RWPE2 (cell line): ENCODE data around the gene KLHL14.

Source experiments
- ATAC-seq: fragments of 200-7000 bp; cut with Tn5 transposase; 3 replicates; pipeline ENCODE4 v1.9.1; 2021; ENCODE audit warnings: low read depth
- DNase-seq: peaks from one replicate; pipeline ENCODE4 v3.0.0-alpha.2; 2020; ENCODE audit warnings: low spot score
- H3K27ac ChIP-seq: fragments of 450-650 bp; 2 replicates; pipeline ENCODE4 v1.5.1; 2017; ENCODE audit warnings: mild to moderate bottlenecking; ENCODE audit not compliant: poor library complexity, severe bottlenecking
- H3K27me3 ChIP-seq: fragments of 250-450 bp; sonication (Bioruptor Pico); 2 replicates; pipeline ENCODE4 v1.5.1; 2021; ENCODE audit warnings: mild to moderate bottlenecking, moderate library complexity; ENCODE audit not compliant: insufficient read depth, poor library complexity, severe bottlenecking
- H3K36me3 ChIP-seq: fragments of 250-450 bp; sonication (Bioruptor Pico); 2 replicates; pipeline ENCODE4 v1.5.1; 2020; ENCODE audit warnings: low read depth, mild to moderate bottlenecking, moderate library complexity
- H3K4me1 ChIP-seq: fragments of 250-450 bp; sonication (Bioruptor Pico); 2 replicates; pipeline ENCODE4 v1.5.1; 2021; ENCODE audit warnings: mild to moderate bottlenecking, moderate library complexity; ENCODE audit not compliant: insufficient read depth, poor library complexity, severe bottlenecking
- H3K4me3 ChIP-seq: fragments of 250-450 bp; sonication (Bioruptor Pico); 2 replicates; pipeline ENCODE4 v1.5.1; 2021; ENCODE audit warnings: mild to moderate bottlenecking, moderate library complexity; ENCODE audit not compliant: severe bottlenecking
- H3K9me3 ChIP-seq: fragments of 250-450 bp; sonication (Bioruptor Pico); 2 replicates; pipeline ENCODE4 v1.5.1; 2021; ENCODE audit warnings: mild to moderate bottlenecking, moderate library complexity; ENCODE audit not compliant: severe bottlenecking
- TF ChIP-seq, protein P1 (sequence below): fragments of 450-650 bp; IDR thresholded peaks from one replicate; pipeline ENCODE4 v1.5.1; 2017; ENCODE audit warnings: mild to moderate bottlenecking, moderate library complexity; ENCODE audit not compliant: poor library complexity, severe bottlenecking

KLHL14 gene

DNA sequence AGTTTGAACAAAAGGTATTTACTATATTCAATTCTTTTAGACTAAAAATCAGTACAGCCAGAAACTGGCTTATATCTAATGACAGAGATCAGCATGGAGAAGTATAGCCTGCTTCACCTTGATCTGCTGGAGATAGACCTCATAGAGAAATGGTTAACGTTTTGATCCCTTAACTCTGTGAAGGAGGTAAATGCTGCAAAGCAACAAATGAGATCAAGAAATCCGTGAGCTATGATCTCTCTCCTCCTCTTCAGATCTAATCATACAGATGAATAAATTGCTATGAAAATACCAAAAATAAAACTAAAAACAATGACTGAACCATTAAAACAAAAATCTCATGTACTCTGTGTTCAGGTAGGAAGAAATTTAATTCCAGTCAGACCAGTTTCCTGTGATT, 42.8 kb downstream of the KLHL14 start:
- no peaks in the 10 kb centered on the region for H3K9me3 ChIP-seq
- H3K36me3 ChIP-seq, result no peaks in the 10 kb centered on the region
- no peaks in the 10 kb centered on the region for H3K27me3 ChIP-seq
- TF ChIP-seq, protein P1, sequence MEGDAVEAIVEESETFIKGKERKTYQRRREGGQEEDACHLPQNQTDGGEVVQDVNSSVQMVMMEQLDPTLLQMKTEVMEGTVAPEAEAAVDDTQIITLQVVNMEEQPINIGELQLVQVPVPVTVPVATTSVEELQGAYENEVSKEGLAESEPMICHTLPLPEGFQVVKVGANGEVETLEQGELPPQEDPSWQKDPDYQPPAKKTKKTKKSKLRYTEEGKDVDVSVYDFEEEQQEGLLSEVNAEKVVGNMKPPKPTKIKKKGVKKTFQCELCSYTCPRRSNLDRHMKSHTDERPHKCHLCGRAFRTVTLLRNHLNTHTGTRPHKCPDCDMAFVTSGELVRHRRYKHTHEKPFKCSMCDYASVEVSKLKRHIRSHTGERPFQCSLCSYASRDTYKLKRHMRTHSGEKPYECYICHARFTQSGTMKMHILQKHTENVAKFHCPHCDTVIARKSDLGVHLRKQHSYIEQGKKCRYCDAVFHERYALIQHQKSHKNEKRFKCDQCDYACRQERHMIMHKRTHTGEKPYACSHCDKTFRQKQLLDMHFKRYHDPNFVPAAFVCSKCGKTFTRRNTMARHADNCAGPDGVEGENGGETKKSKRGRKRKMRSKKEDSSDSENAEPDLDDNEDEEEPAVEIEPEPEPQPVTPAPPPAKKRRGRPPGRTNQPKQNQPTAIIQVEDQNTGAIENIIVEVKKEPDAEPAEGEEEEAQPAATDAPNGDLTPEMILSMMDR, result no peak
- 0 out of 3 replicates have a peak, but pooled peaks have one; percentile 31 for ATAC-seq
- no peaks in the 10 kb centered on the region for H3K4me1 ChIP-seq
- H3K27ac ChIP-seq, result no peak overlapping the region
- H3K4me3 ChIP-seq, result peak overlapping the region; percentile 30
- DNase-seq, result no peak

DNA sequence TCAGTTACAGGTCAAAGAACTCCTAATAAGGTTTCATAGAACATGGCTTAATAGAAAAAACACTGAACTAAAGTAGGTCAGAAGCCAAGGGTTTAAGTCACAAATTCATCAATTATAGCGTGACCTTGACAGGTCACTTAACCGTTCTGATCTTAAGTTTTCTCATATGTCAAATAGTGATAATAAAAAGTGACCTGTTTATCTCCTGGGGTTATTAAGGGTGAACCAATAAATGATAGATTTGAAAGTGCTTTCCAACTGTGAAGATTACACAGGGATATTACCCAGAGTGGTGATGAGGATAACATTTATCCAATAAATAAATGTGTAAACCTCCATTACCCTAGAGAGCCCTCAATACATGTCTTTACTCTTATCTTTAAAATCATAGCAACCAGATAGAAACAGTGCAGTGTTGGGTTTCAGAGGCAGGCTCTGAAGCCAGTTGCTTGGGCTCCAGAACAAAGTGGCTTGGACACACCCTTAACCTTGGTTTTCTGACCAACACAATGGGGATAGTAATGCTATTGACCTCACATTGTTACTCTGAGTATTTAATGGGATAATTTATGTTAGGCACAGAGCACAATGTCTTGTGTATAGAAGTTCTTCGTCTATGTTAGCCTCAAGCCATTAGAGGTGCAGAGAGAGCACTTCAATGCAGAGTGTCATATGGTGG, 48.6 kb downstream of the KLHL14 start:
- Histone ChIP-seq H3K4me1 (no peaks in the 10 kb centered on the region), H3K4me3 (no peak overlapping the region), H3K27me3 (no peaks in the 10 kb centered on the region), H3K36me3 (no peaks in the 10 kb centered on the region), H3K27ac (no peak overlapping the region), H3K9me3 (no peaks in the 10 kb centered on the region)
- ATAC-seq (no peak), DNase-seq (no peak)
- TF ChIP-seq, protein P1, result no peak

DNA sequence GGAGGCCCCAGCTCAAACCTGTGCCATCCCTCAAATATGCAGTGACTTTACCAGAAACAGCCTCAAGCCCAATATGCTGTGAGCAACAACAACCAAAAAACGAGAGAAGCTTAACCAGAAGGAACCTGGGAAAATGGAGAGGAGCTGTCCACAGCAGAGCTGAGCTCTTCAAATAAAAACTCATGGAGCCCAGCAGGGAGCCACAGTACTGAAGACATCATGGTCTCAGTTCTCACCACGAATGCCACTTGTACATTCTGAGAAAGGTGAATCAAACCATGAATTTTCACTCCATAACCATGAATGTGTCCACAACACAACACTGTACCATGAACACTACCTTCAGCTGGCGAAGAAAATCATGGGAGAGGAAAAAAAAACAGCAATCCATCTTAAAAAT, 50.5 kb downstream of the KLHL14 start:
- no peaks in the 10 kb centered on the region for H3K36me3 ChIP-seq
- no peaks in the 10 kb centered on the region for H3K9me3 ChIP-seq
- ATAC-seq, result no peak
- H3K4me1 ChIP-seq, result no peaks in the 10 kb centered on the region
- DNase-seq, result no peak
- TF ChIP-seq, protein P1, result no peak
- no peak overlapping the region for H3K4me3 ChIP-seq
- no peak overlapping the region for H3K27ac ChIP-seq
- H3K27me3 ChIP-seq, result no peaks in the 10 kb centered on the region

DNA sequence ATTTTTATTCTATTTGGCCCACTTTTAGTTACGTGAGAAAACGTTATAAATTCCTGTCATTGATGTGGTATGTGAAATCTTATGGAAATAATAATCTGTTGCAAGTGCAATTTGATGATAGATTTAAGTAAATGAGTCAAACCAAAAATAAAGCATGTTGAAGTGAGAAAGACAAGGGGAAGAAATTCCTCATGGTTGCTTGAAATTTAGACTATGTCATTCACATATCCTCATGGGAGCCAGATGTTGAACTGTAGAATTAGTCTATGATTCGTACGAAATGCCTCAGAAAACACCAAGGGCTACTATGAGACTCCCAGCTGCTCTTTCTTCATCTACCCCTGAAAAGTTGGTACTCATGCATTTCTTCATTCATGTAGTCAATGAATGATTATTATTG, 55.7 kb downstream of the KLHL14 start:
- H3K27ac ChIP-seq, result no peak overlapping the region
- H3K4me1 ChIP-seq, result no peaks in the 10 kb centered on the region
- TF ChIP-seq, protein P1, result no peak
- H3K9me3 ChIP-seq, result no peaks in the 10 kb centered on the region
- no peak overlapping the region for H3K4me3 ChIP-seq
- H3K27me3 ChIP-seq, result no peaks in the 10 kb centered on the region
- H3K36me3 ChIP-seq, result no peaks in the 10 kb centered on the region
- ATAC-seq (no peak), DNase-seq (no peak)

DNA sequence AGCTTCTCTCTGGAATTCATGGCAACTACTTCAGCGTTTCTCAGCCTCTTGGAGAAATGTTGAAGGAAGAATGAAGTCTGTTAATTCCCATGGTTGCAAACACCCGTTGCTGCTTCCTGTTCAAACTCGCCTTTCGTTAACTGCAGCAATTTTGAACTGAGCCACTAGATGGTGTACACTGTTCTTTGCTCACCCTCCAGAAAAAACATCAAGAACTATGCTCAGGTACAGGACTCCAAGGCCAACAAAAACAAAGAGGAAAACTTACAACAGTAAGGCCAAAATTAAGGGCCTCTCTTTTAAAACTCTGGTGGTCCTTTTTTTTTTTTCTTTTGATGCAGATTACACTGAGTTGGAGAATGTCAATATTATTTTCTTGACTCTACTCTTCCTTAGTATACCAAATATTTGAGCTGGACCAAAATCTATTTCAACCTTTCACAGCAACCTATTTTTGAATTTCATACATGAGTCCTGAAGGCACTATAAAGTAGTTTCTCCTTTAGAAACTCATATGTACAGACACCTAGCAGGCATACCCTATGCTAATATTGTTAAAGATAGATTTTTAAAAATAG, 58.2 kb downstream of the KLHL14 start:
- ATAC-seq (peak; percentile 88), DNase-seq (no peak)
- Histone ChIP-seq H3K4me3 (no peak overlapping the region), H3K36me3 (no peaks in the 10 kb centered on the region), H3K9me3 (no peaks in the 10 kb centered on the region), H3K4me1 (no peaks in the 10 kb centered on the region), H3K27ac (no peak overlapping the region), H3K27me3 (no peaks in the 10 kb centered on the region)
- TF ChIP-seq, protein P1, result peak; percentile 88
